BLaER1 treated with 17β-estradiol and CSF1 and Interleukin-3, amounts not matched to agents 10 nM and 100 nM (cell line): ENCODE measurements around the gene HSD17B8.

ENCODE experiments used
- H3K27ac ChIP-seq, 11 experiments: shearing (Covaris generic); formaldehyde crosslinking; 2 replicates each; pipeline ENCODE4 v1.8.1; 2022
- H3K27me3 ChIP-seq, 11 experiments: shearing (Covaris generic); formaldehyde crosslinking; 2 replicates each; pipeline ENCODE4 v1.8.1; 2022
- H3K36me3 ChIP-seq, 11 experiments: shearing (Covaris generic); formaldehyde crosslinking; 2 replicates each; pipeline ENCODE4 v1.8.1; 2022
- H3K4me1 ChIP-seq, 10 experiments: shearing (Covaris generic); formaldehyde crosslinking; 2 replicates each; pipeline ENCODE4 v1.8.1; 2022
- H3K4me2 ChIP-seq, 11 experiments: shearing (Covaris generic); formaldehyde crosslinking; 2 replicates each; pipeline ENCODE4 v1.8.1; 2022
- H3K4me3 ChIP-seq, 10 experiments: shearing (Covaris generic); formaldehyde crosslinking; 2 replicates each; pipeline ENCODE4 v1.8.1; 2022
- H3K9ac ChIP-seq, 11 experiments: shearing (Covaris generic); formaldehyde crosslinking; 2 replicates each; pipeline ENCODE4 v1.8.1; 2022
- H3K9me3 ChIP-seq, 11 experiments: shearing (Covaris generic); formaldehyde crosslinking; replicated peaks in 1 of 11; 2 replicates each; pipeline ENCODE4 v1.8.1; 2022
- H4K20me1 ChIP-seq, 11 experiments: shearing (Covaris generic); formaldehyde crosslinking; 2 replicates each; pipeline ENCODE4 v1.8.1; 2022
- Cebpa-rat ChIP-seq, 11 experiments: shearing (Covaris generic); IDR thresholded peaks; 2 replicates each; pipeline ENCODE4 v1.8.1; 2022

Gene HSD17B8

DNA sequence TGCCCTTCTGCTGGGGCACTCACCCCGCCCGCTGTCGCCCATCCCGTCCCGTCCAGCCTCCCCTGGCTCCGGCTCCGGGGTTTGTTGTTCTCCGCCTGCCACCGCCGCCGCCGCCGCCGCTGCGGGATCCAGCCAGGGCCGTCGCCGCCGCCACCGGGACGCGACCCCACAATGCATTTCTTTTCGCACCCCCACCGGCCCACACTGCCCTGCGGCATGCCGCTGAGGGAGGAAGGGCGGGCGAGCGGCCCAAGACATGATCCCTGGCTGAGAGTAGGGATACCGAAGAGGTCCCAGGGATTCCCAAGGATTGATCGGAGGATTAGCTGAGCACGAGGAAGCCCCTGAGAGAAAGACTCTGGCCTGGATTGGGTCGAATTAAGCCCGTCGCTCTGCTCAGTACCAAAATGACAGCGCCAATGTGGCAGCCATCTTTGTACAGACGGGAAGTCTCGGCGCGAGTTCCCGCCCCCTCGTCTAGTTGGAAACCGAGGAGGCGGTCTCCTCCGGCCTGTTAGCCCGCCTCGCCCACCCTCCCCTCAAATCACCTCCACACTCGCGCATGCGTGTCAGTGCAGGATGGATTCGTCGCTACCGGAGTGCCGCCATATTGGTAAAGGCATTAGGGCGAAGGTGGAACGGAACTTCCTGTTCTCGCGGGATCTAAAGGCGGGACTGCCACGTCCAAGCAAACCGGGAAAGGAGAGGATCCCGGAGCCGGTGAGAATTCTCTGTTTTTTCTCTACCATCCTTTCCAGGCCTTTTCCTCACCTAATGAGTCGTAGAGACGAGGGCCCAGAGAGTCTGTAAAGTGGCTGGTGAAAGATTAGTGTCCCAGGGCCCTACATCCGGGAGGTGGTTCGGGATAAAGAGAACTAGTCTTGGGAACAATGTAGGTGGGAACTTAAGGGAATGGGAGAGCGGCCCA lies 4.0 kb upstream of the HSD17B8 start, which contains the start of the genes RXRB and SLC39A7:
Gene RXRB, minus strand, starts transcription at position 447 of the 928 bp plus-strand sequence. Its CDS starts 189 bp downstream, at position 258.
Gene SLC39A7, plus strand, starts transcription at position 649 of the 928 bp plus-strand sequence. CDS start 379 bp downstream, outside the sequence.
- Histone ChIP-seq H4K20me1 (peaks cover 14 to 52% (median 23%) of the 10 kb centered on the region in 11 experiments; a peak in 17 of 22 replicates), H3K4me3 (peak within 1 kb of the TSS; percentile 65 to 98 (median 90)), H3K27me3 (peaks cover 0 to 9% (median 0%) of the 10 kb centered on the region in 11 experiments; a peak in 8 of 22 replicates), H3K27ac (peak within 1 kb of the TSS; percentile 95 to 100 (median 97)), H3K4me1 (peaks cover 43 to 70% (median 63%) of the 10 kb centered on the region in 10 experiments), H3K4me2 (peak within 1 kb of the TSS; percentile 97 to 100 (median 99)), H3K9me3 (no peaks in the 10 kb centered on the region), H3K9ac (peak within 1 kb of the TSS; percentile 93 to 100 (median 98)), H3K36me3 (peaks cover 39 to 52% (median 44%) of the 10 kb centered on the region in 11 experiments)
- TF ChIP-seq Cebpa-rat (IDR thresholded peaks at IDR 0.05): no peak

DNA sequence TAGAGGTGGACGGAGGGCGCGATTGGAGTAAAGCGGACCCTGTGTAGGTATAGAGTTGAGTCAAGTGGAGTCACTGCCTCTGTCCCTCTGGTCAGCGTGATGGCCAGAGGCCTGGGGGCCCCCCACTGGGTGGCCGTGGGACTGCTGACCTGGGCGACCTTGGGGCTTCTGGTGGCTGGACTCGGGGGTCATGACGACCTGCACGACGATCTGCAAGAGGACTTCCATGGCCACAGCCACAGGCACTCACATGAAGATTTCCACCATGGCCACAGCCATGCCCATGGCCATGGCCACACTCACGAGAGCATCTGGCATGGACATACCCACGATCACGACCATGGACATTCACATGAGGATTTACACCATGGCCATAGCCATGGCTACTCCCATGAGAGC lies 3.3 kb upstream of the HSD17B8 start:
- Histone ChIP-seq H3K4me2 (peak overlapping the region; percentile 95 to 100 (median 99)), H3K27me3 (peaks cover 0 to 15% (median 3%) of the 10 kb centered on the region in 11 experiments; a peak in 10 of 22 replicates), H3K36me3 (peaks cover 32 to 45% (median 38%) of the 10 kb centered on the region in 11 experiments)

DNA sequence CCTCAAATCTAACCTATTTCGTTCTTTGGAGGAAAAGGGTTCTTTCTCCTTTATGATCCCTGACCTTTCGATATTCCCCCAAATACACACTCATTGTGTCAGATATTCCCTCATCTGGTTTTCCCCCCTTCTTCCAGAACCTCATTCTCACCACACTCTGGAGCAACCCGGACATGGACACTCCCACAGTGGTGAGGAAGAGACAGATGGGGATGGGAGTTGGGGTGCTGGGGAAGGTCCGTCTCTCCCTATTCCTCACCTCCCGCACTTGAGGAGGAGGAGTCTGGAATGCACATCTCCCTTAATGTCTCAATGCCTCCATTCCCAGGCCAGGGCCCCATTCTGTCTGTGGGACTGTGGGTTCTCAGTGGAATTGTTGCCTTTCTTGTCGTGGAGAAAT lies 2.5 kb upstream of the HSD17B8 start:
- peaks cover 45 to 73% (median 65%) of the 10 kb centered on the region in 10 experiments for H3K4me1 ChIP-seq
- H3K4me2 ChIP-seq: peak overlapping the region; percentile 95 to 100 (median 99)
- peak overlapping the region in 3 of 11 experiments; percentile 96 to 100 (median 100); a peak in 2 of 22 replicates for H3K27ac ChIP-seq
- H4K20me1 ChIP-seq: peaks cover 7 to 43% (median 19%) of the 10 kb centered on the region in 11 experiments; a peak in 17 of 22 replicates
- H3K27me3 ChIP-seq: peaks cover 0 to 23% (median 10%) of the 10 kb centered on the region in 11 experiments; a peak in 11 of 22 replicates
- no peak for TF ChIP-seq Cebpa-rat (IDR thresholded peaks at IDR 0.05)
- peak overlapping the region; percentile 65 to 98 (median 90); a peak in 19 of 20 replicates for H3K4me3 ChIP-seq
- no peaks in the 10 kb centered on the region for H3K9me3 ChIP-seq
- peaks cover 24 to 37% (median 30%) of the 10 kb centered on the region in 11 experiments for H3K36me3 ChIP-seq
- peak overlapping the region; percentile 93 to 100 (median 98); a peak in 20 of 22 replicates for H3K9ac ChIP-seq

More for the DNA sequence above, 3.3 kb upstream of the HSD17B8 start:
- peak overlapping the region; percentile 93 to 100 (median 98) for H3K9ac ChIP-seq
- no peaks in the 10 kb centered on the region for H3K9me3 ChIP-seq
- peak overlapping the region; percentile 95 to 100 (median 97) for H3K27ac ChIP-seq
- H3K4me1 ChIP-seq: peaks cover 45 to 71% (median 66%) of the 10 kb centered on the region in 10 experiments
- peaks cover 13 to 45% (median 23%) of the 10 kb centered on the region in 11 experiments; a peak in 17 of 22 replicates for H4K20me1 ChIP-seq
- TF ChIP-seq Cebpa-rat (IDR thresholded peaks at IDR 0.05): no peak
- H3K4me3 ChIP-seq: peak overlapping the region; percentile 65 to 98 (median 90)

DNA sequence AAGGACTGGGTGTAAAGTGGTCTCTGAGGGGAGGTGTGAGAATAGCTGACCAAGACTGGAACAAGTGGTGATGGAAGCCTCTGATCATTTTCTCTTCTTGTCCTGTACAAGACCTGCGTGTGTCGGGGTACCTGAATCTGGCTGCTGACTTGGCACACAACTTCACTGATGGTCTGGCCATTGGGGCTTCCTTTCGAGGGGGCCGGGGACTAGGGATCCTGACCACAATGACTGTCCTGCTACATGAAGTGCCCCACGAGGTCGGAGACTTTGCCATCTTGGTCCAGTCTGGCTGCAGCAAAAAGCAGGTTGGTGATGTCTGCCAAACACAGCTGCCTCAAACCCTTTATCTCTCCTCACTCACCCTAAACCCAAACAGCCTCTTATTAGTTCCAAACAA lies 1.7 kb upstream of the HSD17B8 start:
- H3K27ac ChIP-seq: no peak overlapping the region
- peak overlapping the region in 10 of 11 experiments; percentile 95 to 100 (median 98); a peak in 18 of 22 replicates for H3K4me2 ChIP-seq
- no peak for TF ChIP-seq Cebpa-rat (IDR thresholded peaks at IDR 0.05)
- H3K9me3 ChIP-seq: no peaks in the 10 kb centered on the region
- H3K4me3 ChIP-seq: peak overlapping the region in 1 of 10 experiments; percentile 98; a peak in 2 of 20 replicates
- H3K9ac ChIP-seq: peak overlapping the region in 7 of 11 experiments; percentile 0 to 100 (median 99); a peak in 6 of 22 replicates
- peaks cover 0 to 23% (median 10%) of the 10 kb centered on the region in 11 experiments; a peak in 11 of 22 replicates for H3K27me3 ChIP-seq
- H4K20me1 ChIP-seq: peaks cover 6 to 35% (median 12%) of the 10 kb centered on the region in 11 experiments; a peak in 17 of 22 replicates
- H3K4me1 ChIP-seq: peaks cover 52 to 71% (median 66%) of the 10 kb centered on the region in 10 experiments
- peaks cover 19 to 34% (median 25%) of the 10 kb centered on the region in 11 experiments for H3K36me3 ChIP-seq

DNA sequence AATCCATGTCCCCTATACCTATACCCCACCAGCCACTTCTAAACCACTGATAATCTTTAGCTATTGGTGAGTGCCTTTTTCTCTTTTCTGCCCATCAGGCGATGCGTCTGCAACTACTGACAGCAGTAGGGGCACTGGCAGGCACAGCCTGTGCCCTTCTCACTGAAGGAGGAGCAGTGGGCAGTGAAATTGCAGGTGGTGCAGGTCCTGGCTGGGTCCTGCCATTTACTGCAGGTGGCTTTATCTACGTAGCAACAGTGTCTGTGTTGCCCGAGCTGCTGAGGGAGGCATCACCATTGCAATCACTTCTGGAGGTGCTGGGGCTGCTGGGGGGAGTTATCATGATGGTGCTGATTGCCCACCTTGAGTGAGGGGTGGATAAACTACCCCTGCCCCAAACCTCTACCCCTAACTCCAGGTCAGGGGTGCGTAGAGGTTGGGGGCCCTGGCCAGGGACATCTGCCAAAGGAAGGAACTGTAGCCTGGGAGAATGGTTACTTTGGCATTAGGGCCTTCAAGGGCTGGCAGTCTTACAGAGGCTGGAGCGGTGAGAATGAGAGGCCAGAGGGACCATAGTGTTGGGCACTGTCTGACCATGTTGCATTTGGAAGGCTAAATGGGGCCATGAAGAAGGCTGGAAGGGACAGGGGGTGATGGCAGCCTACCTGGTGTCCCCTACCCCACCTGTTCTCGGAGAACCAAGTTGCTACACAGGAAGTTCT lies 851 bp upstream of the HSD17B8 start:
- peaks cover 19 to 27% (median 25%) of the 10 kb centered on the region in 11 experiments for H3K36me3 ChIP-seq
- 0 out of 22 replicates have a peak overlapping the region, but pooled peaks of 1 of the 11 experiments have one; percentile 65 for H3K27ac ChIP-seq
- peak overlapping the region in 8 of 10 experiments; percentile 65 to 83 (median 74); a peak in 6 of 20 replicates for H3K4me3 ChIP-seq
- peak overlapping the region; percentile 93 to 100 (median 100) for H3K4me2 ChIP-seq
- TF ChIP-seq Cebpa-rat (IDR thresholded peaks at IDR 0.05): no peak
- peaks cover 0 to 27% (median 6%) of the 10 kb centered on the region in 11 experiments; a peak in 9 of 22 replicates for H4K20me1 ChIP-seq
- H3K4me1 ChIP-seq: peaks cover 50 to 64% (median 59%) of the 10 kb centered on the region in 10 experiments
- peak overlapping the region in 4 of 11 experiments; percentile 11 to 81 (median 79); a peak in 2 of 22 replicates for H3K9ac ChIP-seq
- peaks cover 0 to 23% (median 10%) of the 10 kb centered on the region in 11 experiments; a peak in 11 of 22 replicates for H3K27me3 ChIP-seq
- no peaks in the 10 kb centered on the region for H3K9me3 ChIP-seq

DNA sequence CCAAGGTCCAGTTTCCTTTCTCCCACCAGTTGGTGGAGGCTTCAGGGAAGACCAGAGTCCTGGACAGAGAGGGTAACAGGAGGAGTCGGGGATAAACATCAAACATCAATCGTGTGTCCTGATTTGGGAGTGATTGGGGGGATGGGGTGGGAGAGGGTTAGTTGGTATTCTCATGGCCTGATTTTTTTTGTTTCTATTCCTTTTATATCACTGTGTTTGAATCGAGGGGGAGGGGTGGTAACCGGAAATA lies 365 bp upstream of the HSD17B8 start:
- no peak for TF ChIP-seq Cebpa-rat (IDR thresholded peaks at IDR 0.05)
- Histone ChIP-seq H3K9ac (peak overlapping the region in 5 of 11 experiments; percentile 11 to 81 (median 80); a peak in 5 of 22 replicates), H3K4me2 (peak overlapping the region; percentile 93 to 100 (median 100)), H3K27me3 (peaks cover 0 to 23% (median 10%) of the 10 kb centered on the region in 11 experiments; a peak in 11 of 22 replicates), H3K36me3 (peaks cover 19 to 27% (median 25%) of the 10 kb centered on the region in 11 experiments), H3K9me3 (no peaks in the 10 kb centered on the region), H4K20me1 (peaks cover 0 to 26% (median 6%) of the 10 kb centered on the region in 11 experiments; a peak in 8 of 22 replicates), H3K4me3 (peak overlapping the region; percentile 65 to 83 (median 73); a peak in 17 of 20 replicates), H3K4me1 (peaks cover 50 to 64% (median 59%) of the 10 kb centered on the region in 10 experiments), H3K27ac (0 out of 22 replicates have a peak overlapping the region, but pooled peaks of 1 of the 11 experiments have one; percentile 65)

DNA sequence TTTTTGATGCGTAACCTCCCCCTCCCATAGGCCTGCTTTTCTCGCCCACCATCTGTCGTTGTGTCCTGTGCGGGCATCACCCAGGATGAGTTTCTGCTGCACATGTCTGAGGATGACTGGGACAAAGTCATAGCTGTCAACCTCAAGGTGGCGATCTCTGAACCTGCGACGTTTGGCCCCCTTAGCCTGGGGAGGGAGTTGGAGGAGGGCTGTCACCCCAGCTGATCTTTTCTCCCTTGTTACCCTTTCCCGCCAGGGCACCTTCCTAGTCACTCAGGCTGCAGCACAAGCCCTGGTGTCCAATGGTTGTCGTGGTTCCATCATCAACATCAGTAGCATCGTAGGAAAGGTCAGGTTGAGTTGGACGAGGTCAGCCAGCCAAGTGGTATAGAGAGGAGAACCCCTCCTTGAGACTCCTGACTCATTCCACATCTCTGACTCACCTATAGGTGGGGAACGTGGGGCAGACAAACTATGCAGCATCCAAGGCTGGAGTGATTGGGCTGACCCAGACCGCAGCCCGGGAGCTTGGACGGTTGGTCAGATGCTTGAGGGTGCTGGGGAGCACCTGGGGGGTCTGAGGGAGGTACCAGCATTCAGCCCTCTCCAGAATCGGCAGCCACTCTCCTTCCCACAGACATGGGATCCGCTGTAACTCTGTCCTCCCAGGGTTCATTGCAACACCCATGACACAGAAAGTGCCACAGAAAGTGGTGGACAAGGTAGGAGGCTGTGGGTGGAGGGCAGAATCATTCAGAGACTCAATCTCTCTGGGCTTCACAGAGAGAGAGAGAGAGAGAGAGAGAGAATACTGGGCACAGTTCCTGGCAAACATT lies 954 bp downstream of the HSD17B8 start:
- Histone ChIP-seq H3K9ac (peak overlapping the region; percentile 67 to 87 (median 80)), H3K36me3 (peaks cover 28 to 38% (median 35%) of the 10 kb centered on the region in 11 experiments), H4K20me1 (peaks cover 0 to 35% (median 6%) of the 10 kb centered on the region in 11 experiments; a peak in 8 of 22 replicates), H3K27me3 (peaks cover 0 to 23% (median 10%) of the 10 kb centered on the region in 11 experiments; a peak in 11 of 22 replicates), H3K4me2 (peak overlapping the region; percentile 93 to 100 (median 100)), H3K27ac (peak overlapping the region in 5 of 11 experiments; percentile 54 to 67 (median 63); a peak in 7 of 22 replicates), H3K9me3 (no peaks in the 10 kb centered on the region), H3K4me3 (peak overlapping the region; percentile 65 to 83 (median 73)), H3K4me1 (peaks cover 54 to 68% (median 58%) of the 10 kb centered on the region in 10 experiments)
- TF ChIP-seq Cebpa-rat (IDR thresholded peaks at IDR 0.05): no peak
